Kidney (tissue), 14 donors: ENCODE results near the gene DYNC1I1. TPM values are rescaled to one million over a fixed set of nuclear protein-coding genes. Genes with fewer than 3 reads are reported as not detected.

ENCODE experiments used
- DNase-seq, 5 donors: peaks; one replicate each; pipeline ENCODE4 v3.0.0-alpha.2; 2013 to 2020
- FAIRE-seq: peaks from 2 replicates; lab custom pipeline; 2012; peaks lifted over from hg19 to GRCh38; lab: Jason Lieb, UNC
- H3K27ac ChIP-seq, 2 donors: one replicate each; pipeline ENCODE4 v1.7.0; 2013; ENCODE audit warnings: low read depth in 2 of 2, low read length in 2 of 2, inconsistent platforms in 1 of 2
- H3K27me3 ChIP-seq: one replicate; pipeline ENCODE4 v1.7.1; 2013; ENCODE audit warnings: low read length, inconsistent platforms; ENCODE audit not compliant: control insufficient read depth, insufficient read depth
- H3K36me3 ChIP-seq, 3 donors: one replicate each; pipeline versions ENCODE4 v1.7.0 to v1.7.1; 2013; ENCODE audit warnings: low read length in 3 of 3, control low read depth in 1 of 3, inconsistent platforms in 1 of 3; ENCODE audit not compliant: insufficient read depth in 3 of 3, control insufficient read depth in 2 of 3
- H3K4me1 ChIP-seq, 3 donors: one replicate each; pipeline versions ENCODE4 v1.7.0 to v1.7.1; 2013; ENCODE audit warnings: low read length in 3 of 3, inconsistent platforms in 1 of 3, low read depth in 1 of 3; ENCODE audit not compliant: control insufficient read depth in 2 of 3, insufficient read depth in 2 of 3
- H3K4me3 ChIP-seq, 3 donors: one replicate each; pipeline versions ENCODE4 v1.7.0 to v1.8.1; 2013; ENCODE audit warnings: low read length in 3 of 3, control low read depth in 1 of 3, inconsistent platforms in 1 of 3
- H3K9ac ChIP-seq, 3 donors: one replicate each; pipeline versions ENCODE4 v1.7.0 to v1.7.1; 2013; ENCODE audit warnings: low read length in 3 of 3, control low read depth in 1 of 3, inconsistent platforms in 1 of 3
- H3K9me3 ChIP-seq, 3 donors: one replicate each; pipeline versions ENCODE4 v1.7.0 to v1.7.1; 2013; ENCODE audit warnings: low read length in 3 of 3, control low read depth in 1 of 3, inconsistent platforms in 1 of 3; ENCODE audit not compliant: control insufficient read depth in 2 of 3, insufficient read depth in 1 of 3
- CTCF ChIP-seq: IDR thresholded peaks from 3 replicates; pipeline ENCODE4 v1.5.1; 2012; ENCODE audit warnings: mild to moderate bottlenecking, moderate library complexity, borderline replicate concordance; ENCODE audit not compliant: insufficient read depth; ENCODE audit errors: extremely low read depth
- intact Hi-C: fragments of 100-400 bp; cut with DNase I; formaldehyde crosslinking; loops from one replicate; pipeline ENCODE4 v1.11.1; 2022
- polyA plus RNA-seq: library from polyadenylated mRNA; stranded (reverse); fragments of 350-450 nt; fragmentation: Illumina TruSeq; extraction: RNeasy Lipid Tissue Mini Kit (QIAGEN cat#74804); gene quantifications from one replicate; pipeline ENCODE4 v1.2.3, GENCODE V29; 2014; ENCODE audit warnings: low read depth, low replicate concordance; ENCODE audit not compliant: insufficient read depth
- total RNA-seq: library from RNA; stranded (reverse); fragmentation: NEBNext Ultra II Directional; extraction: Animal tissue kit (Norgen Biotek cat#: 25700); gene quantifications from one replicate; pipeline ENCODE4 v1.2.1, GENCODE V29; 2021
- donor health status: control.
- donor health status: control.
- donor health status: control.
- donor health status: control.
- donor health status: control.
- donor health status: DM: yes; HTN: yes; CAD: no.
- donor health status: Normal renal cell carcinoma (clear cell type).

The DYNC1I1 gene
- total and polyA plus RNA-seq, 2 donors from 2014 or later: 2.3 to 2.6 TPM

GRCh38 chr7:95972523-95972922 lies 200.2 kb downstream of the DYNC1I1 start:
- no peak for FAIRE-seq
- no peak overlapping the region for H3K9ac ChIP-seq
- H3K9me3 ChIP-seq: no peaks in the 10 kb centered on the region
- no peaks in the 10 kb centered on the region for H3K36me3 ChIP-seq
- no peak overlapping the region for H3K27ac ChIP-seq
- no peaks in the 10 kb centered on the region for H3K27me3 ChIP-seq
- intact Hi-C loops: no loop called here
- H3K4me3 ChIP-seq: no peak overlapping the region
- DNase-seq: peak in 3 of 5 donors; percentile 13 to 65 (median 39)
- no peak for TF ChIP-seq CTCF
- H3K4me1 ChIP-seq: no peaks in the 10 kb centered on the region

- Histone ChIP-seq H3K4me1 (no peaks in the 10 kb centered on the region), H3K27me3 (no peaks in the 10 kb centered on the region), H3K36me3 (no peaks in the 10 kb centered on the region), H3K9me3 (no peaks in the 10 kb centered on the region), H3K27ac (no peak overlapping the region), H3K9ac (no peak overlapping the region), H3K4me3 (no peak overlapping the region)
- DNase-seq (no peak), FAIRE-seq (no peak)
- TF ChIP-seq CTCF: no peak
- intact Hi-C loops: no loop called here
Observed at GRCh38 chr7:95974108-95974507, 201.8 kb downstream of the DYNC1I1 start.

GRCh38 chr7:95976369-95977060 lies 204.2 kb downstream of the DYNC1I1 start:
- no peak overlapping the region for H3K4me3 ChIP-seq
- no peak overlapping the region for H3K27ac ChIP-seq
- TF ChIP-seq CTCF: no peak
- H3K9ac ChIP-seq: no peak overlapping the region
- intact Hi-C loops: no loop called here
- H3K4me1 ChIP-seq: no peaks in the 10 kb centered on the region
- no peaks in the 10 kb centered on the region for H3K36me3 ChIP-seq
- H3K9me3 ChIP-seq: no peaks in the 10 kb centered on the region
- no peaks in the 10 kb centered on the region for H3K27me3 ChIP-seq
- FAIRE-seq (no peak), DNase-seq (no peak)
